Smooth muscle cell (in vitro differentiated cells): ENCODE data around the gene ADI1. TPM values are rescaled to one million over a fixed set of nuclear protein-coding genes. Genes with fewer than 3 reads are reported as not detected.

Source experiments
- DNase-seq: peaks from one replicate; lab custom pipeline; 2025; ENCODE audit not compliant: unreplicated experiment; lab: John Stamatoyannopoulos, UW
- H2AFZ ChIP-seq: fragments of 200-600 bp; sonication (generic); 2 replicates; pipeline ENCODE4 v1.6.0; 2016; ENCODE audit warnings: antibody characterized with exemption, low read depth, mild to moderate bottlenecking
- H3F3A ChIP-seq: fragments of 200-600 bp; sonication (generic); 2 replicates; pipeline ENCODE4 v1.6.0; 2017; ENCODE audit warnings: antibody characterized with exemption, low read depth
- H3K27ac ChIP-seq: fragments of 200-600 bp; sonication (generic); 2 replicates; pipeline ENCODE4 v1.5.1; 2016; ENCODE audit warnings: low read depth, mild to moderate bottlenecking
- H3K27me3 ChIP-seq: fragments of 200-600 bp; sonication (generic); 2 replicates; pipeline ENCODE4 v1.6.1; 2016; ENCODE audit warnings: low read depth, mild to moderate bottlenecking
- H3K36me3 ChIP-seq: fragments of 200-600 bp; sonication (generic); 2 replicates; pipeline ENCODE4 v1.5.1; 2016; ENCODE audit warnings: low read depth
- H3K4me1 ChIP-seq: fragments of 200-600 bp; sonication (generic); 2 replicates; pipeline ENCODE4 v1.5.1; 2016; ENCODE audit warnings: low read depth
- H3K4me2 ChIP-seq: fragments of 200-600 bp; sonication (generic); 2 replicates; pipeline ENCODE4 v1.6.0; 2016; ENCODE audit warnings: mild to moderate bottlenecking
- H3K4me3 ChIP-seq: fragments of 200-600 bp; sonication (generic); 2 replicates; pipeline ENCODE4 v1.5.1; 2016; ENCODE audit warnings: mild to moderate bottlenecking
- H3K79me2 ChIP-seq: fragments of 200-600 bp; sonication (generic); 2 replicates; pipeline ENCODE4 v1.6.0; 2016; ENCODE audit warnings: low read depth, mild to moderate bottlenecking
- H3K9ac ChIP-seq: fragments of 200-600 bp; sonication (generic); 2 replicates; pipeline ENCODE4 v1.6.0; 2016; ENCODE audit warnings: low read depth
- H3K9me3 ChIP-seq: fragments of 200-600 bp; sonication (generic); replicated peaks from 2 replicates; pipeline ENCODE4 v1.5.1; 2016; ENCODE audit warnings: low read depth
- H4K20me1 ChIP-seq: fragments of 200-600 bp; sonication (generic); 2 replicates; pipeline ENCODE4 v1.6.0; 2016; ENCODE audit warnings: low read depth
- CTCF ChIP-seq: fragments of 200-600 bp; sonication (generic); IDR thresholded peaks from 2 replicates; pipeline ENCODE4 v1.5.1; 2017; ENCODE audit warnings: borderline replicate concordance, mild to moderate bottlenecking, antibody characterized with exemption; ENCODE audit not compliant: insufficient read depth, poor library complexity, severe bottlenecking
- WGBS: methylation state at CpG from one replicate; pipeline ENCODE4 v1.1.7; 2016; ENCODE audit warnings: low lambda C conversion rate; 5-methylcytosine and 5-hydroxymethylcytosine counted together
- polyA plus RNA-seq: library from polyadenylated mRNA; unstranded; fragments of >200 nt; fragmentation: Nextera tagmentation; extraction: Ambion mirVana; gene quantifications from 2 replicates; pipeline ENCODE4 v1.2.1, GENCODE V29; 2016
- total RNA-seq: library from RNA; depleted of rRNA; stranded (reverse); fragments of >200 nt; gene quantifications from 2 replicates; pipeline ENCODE4 v1.2.3, GENCODE V29; 2014

The ADI1 gene
- total RNA-seq (19.0 and 27.3 TPM in 2 replicates), polyA plus RNA-seq (30.9 and 35.0 TPM in 2 replicates)

DNA sequence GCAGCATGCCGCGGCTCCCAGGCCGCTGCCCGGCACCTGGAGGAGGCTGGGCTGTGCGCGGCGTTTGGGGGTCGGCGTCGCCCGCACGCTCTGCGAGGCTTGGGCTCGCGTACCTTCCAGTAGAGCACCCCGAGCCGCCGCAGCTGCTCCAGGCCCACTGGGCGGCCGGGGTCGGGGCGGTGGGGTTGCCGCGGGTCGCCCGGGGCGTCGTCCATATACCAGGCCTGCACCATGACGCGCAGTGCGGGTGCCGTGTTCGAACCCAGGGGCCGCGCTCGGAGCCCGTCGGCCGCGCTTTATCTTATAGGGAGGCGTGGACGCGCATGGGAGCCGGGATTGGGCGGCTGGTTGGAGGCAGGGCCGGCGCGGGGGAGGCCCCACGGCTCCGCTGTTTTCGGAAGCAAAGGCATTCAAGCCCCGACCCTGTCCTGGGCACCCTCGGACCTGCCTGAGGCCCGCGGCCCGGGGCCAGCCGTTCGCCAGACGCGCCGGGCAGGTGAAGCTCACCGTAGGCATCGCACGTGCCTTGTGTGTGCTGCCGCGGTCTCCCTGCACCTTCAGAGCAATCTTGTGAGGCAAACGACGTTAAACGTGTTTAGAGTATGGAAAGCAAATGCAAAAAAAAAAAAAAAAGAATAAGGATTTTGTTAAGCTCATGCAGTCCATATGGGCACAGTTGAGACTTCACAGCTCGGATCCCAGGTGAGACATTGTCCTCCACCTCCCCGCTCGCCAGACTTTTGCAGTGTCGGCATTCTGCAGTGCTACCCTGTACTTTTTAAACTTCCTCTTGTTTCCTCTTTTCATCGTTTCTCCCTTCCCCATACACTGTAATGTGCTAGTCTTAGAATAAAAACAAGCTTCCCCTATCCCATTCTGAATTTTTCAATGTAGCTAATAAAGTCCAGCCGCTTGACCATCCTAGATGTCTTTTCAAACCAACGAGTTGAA, at the start of gene ADI1:
TSS of gene ADI1 (minus strand) at position 277 of the 951 bp plus-strand sequence. CDS start at position 233, 44 bp downstream.
- WGBS, result 7% methylated on average over 67 of the region's 76 CpGs
- TF ChIP-seq CTCF, result no peak
- peaks cover 9% of the 10 kb centered on the region for H3F3A ChIP-seq
- H3K79me2 ChIP-seq, result peaks cover 16% of the 10 kb centered on the region
- H3K36me3 ChIP-seq, result no peaks in the 10 kb centered on the region
- H3K4me2 ChIP-seq, result peak within 1 kb of the TSS; percentile 95
- peak within 1 kb of the TSS; percentile 84 for H2AFZ ChIP-seq
- peak within 1 kb of the TSS; percentile 73 for H3K4me3 ChIP-seq
- H3K9me3 ChIP-seq, result no peaks in the 10 kb centered on the region
- H3K27ac ChIP-seq, result peak within 1 kb of the TSS; percentile 85
- no peaks in the 10 kb centered on the region for H4K20me1 ChIP-seq
- no peaks in the 10 kb centered on the region for H3K27me3 ChIP-seq
- H3K4me1 ChIP-seq, result peaks cover 11% of the 10 kb centered on the region
- DNase-seq, result peak; percentile 80
- H3K9ac ChIP-seq, result peak within 1 kb of the TSS; percentile 92

DNA sequence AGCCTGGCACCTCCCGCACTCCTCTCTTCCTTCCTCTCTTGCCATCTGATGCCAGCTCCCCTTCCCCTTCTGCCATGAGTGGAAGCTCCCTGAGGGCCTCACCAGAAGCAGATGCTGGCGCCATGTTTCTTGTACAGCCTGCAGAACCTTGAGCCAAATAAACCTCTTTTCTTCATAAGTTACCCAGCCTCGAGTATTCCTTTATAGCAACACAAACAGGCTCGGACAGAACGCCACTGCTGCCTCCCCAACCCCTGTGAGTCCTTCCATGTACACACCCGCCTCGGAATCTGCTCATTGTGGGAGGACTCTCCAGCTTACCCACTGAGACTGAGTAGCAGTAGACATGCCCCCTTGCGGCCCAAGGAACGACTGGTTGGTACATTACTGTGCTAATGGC, 47.5 kb upstream of the ADI1 start:
- no peak for DNase-seq
- no peaks in the 10 kb centered on the region for H3K79me2 ChIP-seq
- H3F3A ChIP-seq, result no peaks in the 10 kb centered on the region
- no peaks in the 10 kb centered on the region for H3K9me3 ChIP-seq
- H2AFZ ChIP-seq, result no peak overlapping the region
- H3K4me3 ChIP-seq, result no peak overlapping the region
- H3K36me3 ChIP-seq, result no peaks in the 10 kb centered on the region
- no peaks in the 10 kb centered on the region for H3K27me3 ChIP-seq
- H3K27ac ChIP-seq, result no peak overlapping the region
- H3K4me1 ChIP-seq, result no peaks in the 10 kb centered on the region
- H3K9ac ChIP-seq, result no peak overlapping the region
- H4K20me1 ChIP-seq, result no peaks in the 10 kb centered on the region
- WGBS, result 95% methylated on average over 9 of the region's 9 CpGs
- no peak for TF ChIP-seq CTCF
- H3K4me2 ChIP-seq, result no peak overlapping the region

GRCh38 chr2:3565117-3565516, 45.8 kb upstream of the ADI1 start:
- H3K4me1 ChIP-seq, result no peaks in the 10 kb centered on the region
- no peaks in the 10 kb centered on the region for H3K27me3 ChIP-seq
- no peaks in the 10 kb centered on the region for H3K79me2 ChIP-seq
- WGBS, result 87% methylated on average over 6 of the region's 6 CpGs
- no peak overlapping the region for H2AFZ ChIP-seq
- H3K4me3 ChIP-seq, result no peak overlapping the region
- no peak for DNase-seq
- no peak overlapping the region for H3K9ac ChIP-seq
- H3K9me3 ChIP-seq, result no peaks in the 10 kb centered on the region
- no peak overlapping the region for H3K4me2 ChIP-seq
- no peaks in the 10 kb centered on the region for H4K20me1 ChIP-seq
- TF ChIP-seq CTCF, result no peak
- no peak overlapping the region for H3K27ac ChIP-seq
- H3F3A ChIP-seq, result no peaks in the 10 kb centered on the region
- H3K36me3 ChIP-seq, result no peaks in the 10 kb centered on the region
